Brain pericyte (primary cell): ENCODE data around the gene LHX3.

Experiments used
- DNase-seq: peaks from one replicate; pipeline ENCODE4 v3.0.0-alpha.2; 2012; ENCODE audit warnings: low read depth, low spot score

LHX3 gene

DNA sequence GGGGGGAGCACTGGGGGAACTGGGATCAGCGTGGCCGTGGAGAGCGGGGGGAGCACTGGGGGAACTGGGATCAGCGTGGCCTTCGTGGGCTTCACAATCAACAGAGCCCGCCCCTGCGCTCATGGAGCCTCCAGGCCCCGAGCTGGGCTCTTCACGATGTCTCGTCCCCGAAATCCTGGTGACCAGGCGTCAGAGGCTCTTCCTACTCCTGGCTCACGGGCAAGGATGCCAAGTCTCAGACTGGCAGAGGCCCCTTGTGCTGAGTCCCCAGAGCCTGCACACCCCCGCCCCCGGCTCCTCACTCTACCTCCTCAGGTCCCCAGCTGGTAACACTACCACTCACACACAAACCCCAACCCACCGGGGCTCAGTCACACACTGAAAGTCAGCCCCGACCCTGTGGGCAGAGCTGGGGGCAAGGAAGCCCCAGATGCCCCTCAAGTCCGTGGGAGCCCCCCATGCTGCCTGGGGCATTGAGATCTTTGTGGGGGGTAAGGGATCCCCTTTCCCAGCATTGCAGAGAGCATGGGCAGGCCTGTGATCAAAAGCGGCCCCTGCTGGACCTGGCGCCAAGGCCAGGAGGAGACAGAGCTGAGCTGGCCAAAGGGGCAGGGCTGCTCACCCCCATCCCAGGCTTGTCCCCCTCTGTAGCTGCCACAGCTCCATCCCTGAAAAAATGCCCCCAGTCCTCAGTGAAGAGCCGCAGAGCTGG lies 26.7 kb downstream of the LHX3 start:
- no peak for DNase-seq

- DNase-seq: no peak
These were observed 27.7 kb downstream of the LHX3 start for GRCh38 chr9:136177224-136177623.

DNA sequence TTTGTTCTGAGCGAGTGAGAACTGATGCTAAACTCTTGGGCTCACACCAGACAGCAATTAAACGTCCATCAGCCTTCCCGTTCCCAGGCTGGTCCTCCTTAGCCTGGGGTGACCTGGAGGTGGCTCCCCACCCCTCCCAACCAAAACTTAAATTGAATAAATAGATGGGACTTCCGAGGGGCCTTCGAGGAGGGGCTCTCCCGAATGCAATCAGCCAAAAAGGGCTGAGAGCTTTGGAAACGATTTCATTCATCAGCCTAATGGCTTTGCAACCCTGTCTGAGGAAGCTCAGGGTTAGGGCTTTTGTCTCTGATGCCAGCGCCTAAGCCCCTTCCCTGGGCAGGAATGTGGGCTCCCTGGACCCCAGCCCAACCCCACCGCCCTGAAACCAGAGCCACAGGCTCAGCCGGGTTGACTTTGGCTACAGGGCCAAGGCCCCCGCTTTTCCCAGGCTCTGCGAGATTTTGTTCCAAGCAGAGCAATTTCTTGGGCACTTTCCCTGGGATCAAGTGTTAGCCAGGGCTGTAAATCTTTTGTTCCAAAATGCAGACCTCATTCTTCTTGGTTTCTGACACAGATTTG lies 29.2 kb downstream of the LHX3 start:
- DNase-seq: no peak

GRCh38 chr9:136174779-136175615 lies 29.9 kb downstream of the LHX3 start:
- DNase-seq: no peak

GRCh38 chr9:136173648-136174290 lies 31.2 kb downstream of the LHX3 start:
- DNase-seq: no peak

DNA sequence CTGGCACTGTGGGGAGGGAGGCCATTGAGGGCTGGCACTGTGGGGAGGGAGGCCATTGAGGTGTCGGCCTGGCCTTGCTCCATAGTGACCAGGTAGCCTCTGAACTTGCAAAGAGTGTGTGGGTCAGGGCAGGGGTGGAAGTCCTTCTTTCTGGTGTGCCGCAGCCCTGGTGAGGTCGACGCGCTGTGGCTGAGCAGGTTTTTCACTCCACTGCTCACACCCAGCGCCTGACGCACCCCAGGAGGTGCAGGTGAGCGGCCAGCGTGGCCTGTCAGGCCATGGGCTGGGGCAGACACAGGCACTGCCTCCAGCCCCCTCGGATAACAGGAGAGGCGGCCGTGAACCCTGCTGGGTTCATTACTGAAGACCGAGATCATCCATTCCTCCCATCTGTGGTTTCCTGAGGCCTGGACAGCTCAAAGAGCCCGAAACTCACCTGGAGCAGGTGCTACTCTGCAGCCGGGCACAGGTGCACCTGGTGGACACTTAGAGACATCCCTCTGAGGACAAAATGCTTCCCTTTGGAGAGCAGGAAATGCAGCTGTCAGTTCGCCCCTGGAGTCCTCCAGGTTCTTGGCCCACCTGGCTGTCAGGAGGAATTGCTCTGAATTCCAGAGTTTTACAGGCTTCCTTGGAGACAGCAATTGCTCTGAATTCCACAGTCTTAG lies 32.4 kb downstream of the LHX3 start:
- DNase-seq: no peak

DNA sequence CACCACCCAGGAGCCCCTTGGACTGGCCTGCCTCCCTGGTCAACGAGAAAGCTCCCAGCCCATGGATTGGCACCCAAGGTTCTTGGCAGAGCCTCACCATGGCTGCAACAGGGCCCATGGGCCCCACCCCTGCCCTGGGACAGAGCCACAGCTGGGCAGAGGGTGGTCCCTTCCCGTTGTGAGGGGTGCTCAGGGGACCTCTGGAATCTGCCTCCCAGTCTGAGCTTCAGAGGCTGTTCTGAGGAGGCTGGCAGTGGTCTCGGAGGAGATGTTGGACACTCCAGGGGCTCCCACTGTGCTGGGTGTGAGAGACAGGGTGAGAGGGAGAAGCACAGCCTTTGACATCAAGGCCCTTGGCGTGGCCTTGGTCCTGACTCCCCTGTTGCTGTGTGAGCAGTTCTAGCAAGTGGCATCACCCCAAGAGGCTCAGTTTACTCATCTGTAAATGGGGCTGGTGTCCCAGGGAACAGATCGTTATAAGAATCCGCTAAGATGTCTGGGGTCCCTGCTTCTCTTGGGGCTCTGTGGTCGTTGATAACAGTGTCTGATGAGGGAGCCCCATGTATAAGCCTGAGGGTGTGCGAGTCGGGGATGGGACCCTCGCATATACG lies 33.0 kb downstream of the LHX3 start:
- DNase-seq: no peak

GRCh38 chr9:136171009-136171800 lies 33.7 kb downstream of the LHX3 start:
- DNase-seq: no peak

DNA sequence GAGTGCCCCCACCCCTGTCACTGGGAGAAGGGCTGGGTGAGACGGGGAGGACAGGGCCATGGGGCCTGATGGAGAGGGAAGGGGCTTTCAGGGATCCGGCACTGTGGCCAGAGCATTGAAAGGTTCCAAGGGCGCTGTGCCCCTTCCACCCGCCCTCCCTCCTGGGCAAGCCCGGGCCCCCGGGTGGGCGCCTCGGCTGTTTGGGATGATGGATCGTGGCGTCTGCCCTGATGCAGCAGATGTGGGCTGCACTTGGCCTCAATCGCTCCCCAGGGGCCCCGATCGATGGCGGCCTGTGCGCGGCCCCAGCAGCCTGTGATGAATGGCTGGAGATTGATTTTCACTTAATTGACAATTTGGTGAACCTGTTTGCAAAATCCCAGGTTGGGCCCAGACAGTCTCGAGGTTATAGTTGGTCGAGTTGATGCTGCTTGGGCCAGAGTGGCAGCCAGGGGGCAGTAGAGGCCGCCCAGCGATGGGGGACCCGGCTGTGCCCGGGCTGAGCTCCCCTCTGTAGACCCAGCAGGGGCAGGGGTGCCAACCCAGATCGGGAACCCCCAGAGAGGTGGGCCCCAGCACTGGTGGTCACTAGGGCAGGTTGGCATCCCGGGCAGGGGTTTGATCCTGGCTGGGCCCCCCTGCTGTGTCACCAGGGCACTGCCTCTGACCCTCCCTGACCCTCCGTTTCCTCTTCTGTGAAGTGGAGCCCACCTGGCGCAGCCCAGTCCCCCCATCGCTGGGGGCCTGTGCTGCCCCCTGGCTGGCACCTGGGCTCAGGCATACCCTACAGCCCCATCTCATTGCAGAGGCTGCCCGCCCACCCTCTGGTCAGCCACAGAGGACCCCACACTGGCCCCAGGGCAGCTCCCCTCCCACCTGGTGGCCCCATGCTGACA lies 34.7 kb downstream of the LHX3 start:
- no peak for DNase-seq

DNA sequence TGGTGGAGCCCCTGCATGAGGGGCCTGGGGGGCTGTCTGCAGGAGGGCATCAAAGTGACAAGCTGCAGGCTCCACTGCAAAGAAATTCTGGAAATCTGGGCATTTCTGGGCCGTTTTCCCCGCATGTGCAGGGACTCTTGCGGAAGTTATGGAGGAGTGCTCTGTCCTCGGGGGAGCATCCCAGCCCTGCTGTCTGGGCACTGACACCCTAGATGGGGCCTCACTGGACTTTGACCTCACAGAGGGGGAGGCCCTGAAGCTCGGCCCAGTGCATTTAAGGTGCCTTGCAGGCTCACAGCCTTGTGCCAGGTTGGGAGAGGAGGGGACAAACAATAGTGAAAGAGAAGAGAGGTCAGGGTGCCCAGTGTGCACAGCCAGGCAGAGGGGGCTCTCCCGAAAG lies 35.4 kb downstream of the LHX3 start:
- DNase-seq: no peak

- no peak for DNase-seq
These were observed 41.6 kb downstream of the LHX3 start for GRCh38 chr9:136163248-136163850.

- no peak for DNase-seq
These were observed 43.8 kb downstream of the LHX3 start for GRCh38 chr9:136160995-136161610.

DNA sequence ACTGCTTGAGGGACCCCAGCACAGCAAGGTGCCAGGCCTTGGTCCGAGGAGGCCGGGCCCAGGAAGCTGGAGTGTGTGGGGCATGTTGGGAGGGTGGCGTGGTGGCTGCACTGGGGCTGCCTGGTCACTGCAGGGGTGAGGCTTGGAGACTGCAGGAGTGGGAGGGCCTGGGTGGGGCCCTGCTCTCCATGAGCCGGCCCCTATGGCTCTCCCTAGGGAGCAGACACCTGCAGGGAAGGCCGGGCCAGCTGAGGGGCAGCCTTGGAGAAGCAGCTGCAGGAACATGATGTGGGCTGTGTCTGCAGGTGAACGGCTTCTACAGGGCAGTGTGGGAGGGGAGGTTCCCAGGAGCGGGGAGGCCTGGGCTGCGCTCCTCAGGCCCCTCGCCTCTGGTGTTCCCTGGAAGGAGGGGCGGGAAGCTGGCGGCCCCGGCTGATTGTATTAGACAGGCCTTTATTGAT lies 44.5 kb downstream of the LHX3 start:
- no peak for DNase-seq

- DNase-seq: no peak
These were observed 45.1 kb downstream of the LHX3 start for GRCh38 chr9:136159851-136160250.

DNA sequence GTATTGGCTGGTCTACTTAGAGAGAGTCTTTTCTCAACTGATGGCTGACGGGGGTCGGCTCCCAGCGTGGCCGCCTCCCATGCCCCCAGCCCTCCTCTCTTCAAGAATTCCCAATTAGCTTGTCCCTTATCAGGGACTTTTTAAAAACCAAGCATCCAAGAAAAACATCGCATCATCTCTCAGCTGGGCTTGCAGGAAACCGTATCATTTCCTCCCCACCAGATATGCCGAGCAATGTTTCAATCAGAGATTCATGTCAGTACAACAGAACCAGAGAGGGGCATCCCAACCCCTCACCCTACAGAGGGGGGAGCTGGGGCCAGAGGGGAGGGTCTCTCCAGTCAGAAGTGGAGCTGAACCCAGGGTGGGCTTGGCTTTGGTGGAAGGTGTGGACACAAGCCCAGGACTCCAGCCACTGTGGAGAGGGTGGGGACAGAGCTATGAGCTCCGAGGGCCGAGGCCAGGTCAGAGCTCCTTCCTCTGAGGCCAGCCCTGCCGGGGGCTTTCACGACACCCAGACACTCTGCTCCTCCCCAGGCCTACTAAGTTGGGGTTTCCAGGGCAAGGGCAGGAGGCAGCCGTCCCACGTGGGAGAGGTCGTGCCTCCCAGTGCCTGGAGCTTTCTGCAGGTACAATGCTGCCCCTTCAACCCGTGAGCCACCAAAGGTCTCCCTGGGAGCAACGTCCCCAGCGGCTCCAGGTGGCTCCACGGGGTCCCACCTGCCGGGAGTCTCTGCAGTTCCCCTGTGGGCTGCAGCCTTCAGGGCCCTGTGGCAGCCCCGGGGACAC lies 47.3 kb downstream of the LHX3 start:
- no peak for DNase-seq

- DNase-seq: no peak
These were observed 48.5 kb downstream of the LHX3 start for GRCh38 chr9:136156209-136157120.

DNA sequence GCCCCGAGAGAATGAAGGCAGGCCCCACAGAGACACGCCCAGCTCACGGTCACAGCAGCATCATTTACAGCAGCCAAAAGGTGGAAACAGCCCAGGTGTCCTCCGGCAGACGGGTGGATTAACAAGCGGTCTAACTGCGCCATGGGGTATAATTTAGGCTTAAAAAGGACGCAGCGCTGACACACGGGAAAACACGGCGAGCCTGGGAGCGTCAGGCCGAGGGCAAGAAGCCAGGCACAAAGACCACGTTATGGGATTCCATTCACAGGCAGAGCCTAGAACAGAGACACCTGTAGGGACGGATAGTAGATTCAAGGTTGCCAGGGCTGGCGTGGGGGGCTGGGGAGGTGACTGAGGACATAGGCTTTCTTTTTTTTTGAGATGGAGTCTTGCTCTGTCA lies 49.4 kb downstream of the LHX3 start:
- DNase-seq: no peak
